NCI-H2227 (cell line): ENCODE measurements around the gene ARAP2.

ENCODE experiments used
- DNase-seq: peaks from one replicate; lab custom pipeline; 2025; ENCODE audit not compliant: unreplicated experiment; lab: John Stamatoyannopoulos, UW

The ARAP2 gene

GRCh38 chr4:36260731-36261130, 16.4 kb upstream of the ARAP2 start:
- DNase-seq: no peak

- DNase-seq: no peak
Observed at GRCh38 chr4:36256398-36256891, 12.1 kb upstream of the ARAP2 start.

- DNase-seq: no peak
Observed at GRCh38 chr4:36255577-36255976, 11.3 kb upstream of the ARAP2 start.

GRCh38 chr4:36254371-36254770, 10.1 kb upstream of the ARAP2 start:
- no peak for DNase-seq

GRCh38 chr4:36251983-36252382, 7.7 kb upstream of the ARAP2 start:
- DNase-seq: no peak

- no peak for DNase-seq
Observed at GRCh38 chr4:36249610-36250009, 5.3 kb upstream of the ARAP2 start.

GRCh38 chr4:36243355-36244256, 708 bp downstream of the ARAP2 start:
- DNase-seq: no peak

GRCh38 chr4:36242629-36243354, 1.5 kb downstream of the ARAP2 start:
- no peak for DNase-seq

- DNase-seq: no peak
Observed at GRCh38 chr4:36241771-36242170, 2.5 kb downstream of the ARAP2 start.

- DNase-seq: no peak
Observed at GRCh38 chr4:36237366-36238313, 6.7 kb downstream of the ARAP2 start.

GRCh38 chr4:36236159-36236558, 8.2 kb downstream of the ARAP2 start:
- no peak for DNase-seq

- DNase-seq: no peak
Observed at GRCh38 chr4:36235306-36235705, 9.0 kb downstream of the ARAP2 start.

- DNase-seq: no peak
Observed at GRCh38 chr4:36233567-36234266, 10.6 kb downstream of the ARAP2 start.

- no peak for DNase-seq
Observed at GRCh38 chr4:36230534-36230933, 13.8 kb downstream of the ARAP2 start.

GRCh38 chr4:36227913-36228312, 16.4 kb downstream of the ARAP2 start:
- no peak for DNase-seq

- DNase-seq: no peak
Observed at GRCh38 chr4:36226430-36227227, 17.7 kb downstream of the ARAP2 start.

- DNase-seq: no peak
Observed at GRCh38 chr4:36224972-36225903, 19.1 kb downstream of the ARAP2 start.

GRCh38 chr4:36222702-36223101, 21.6 kb downstream of the ARAP2 start:
- DNase-seq: no peak
